VCaP (cell line): ENCODE results near the gene POC1B.

Source experiments
- H3K27ac ChIP-seq: fragments of 450-650 bp; 2 replicates; pipeline ENCODE4 v1.5.1; 2017
- CTCF ChIP-seq: fragments of 450-650 bp; conservative IDR thresholded peaks from 2 replicates; pipeline ENCODE4 v1.5.1; 2017; ENCODE audit warnings: mild to moderate bottlenecking, moderate library complexity

Gene POC1B

DNA sequence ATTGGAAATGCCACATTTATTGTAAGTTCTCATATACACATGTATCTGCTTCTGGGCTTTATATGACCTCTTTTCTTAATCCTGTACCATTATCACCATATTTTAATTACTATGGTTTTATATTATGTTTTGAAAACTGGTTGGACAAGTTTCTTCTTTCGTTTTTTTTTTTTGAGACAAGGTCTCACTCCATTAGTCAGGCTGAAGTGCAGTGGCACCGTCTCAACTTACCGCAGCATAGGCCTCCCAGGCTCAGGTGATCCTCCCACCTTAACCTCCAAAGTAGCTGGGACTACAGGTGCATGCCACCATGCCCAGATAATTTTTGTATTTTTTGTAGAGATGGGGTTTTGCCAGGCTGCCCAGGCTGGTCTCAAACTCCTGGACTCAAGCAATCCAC, 45.9 kb downstream of the POC1B start:
- no peak for TF ChIP-seq CTCF
- no peak overlapping the region for H3K27ac ChIP-seq

DNA sequence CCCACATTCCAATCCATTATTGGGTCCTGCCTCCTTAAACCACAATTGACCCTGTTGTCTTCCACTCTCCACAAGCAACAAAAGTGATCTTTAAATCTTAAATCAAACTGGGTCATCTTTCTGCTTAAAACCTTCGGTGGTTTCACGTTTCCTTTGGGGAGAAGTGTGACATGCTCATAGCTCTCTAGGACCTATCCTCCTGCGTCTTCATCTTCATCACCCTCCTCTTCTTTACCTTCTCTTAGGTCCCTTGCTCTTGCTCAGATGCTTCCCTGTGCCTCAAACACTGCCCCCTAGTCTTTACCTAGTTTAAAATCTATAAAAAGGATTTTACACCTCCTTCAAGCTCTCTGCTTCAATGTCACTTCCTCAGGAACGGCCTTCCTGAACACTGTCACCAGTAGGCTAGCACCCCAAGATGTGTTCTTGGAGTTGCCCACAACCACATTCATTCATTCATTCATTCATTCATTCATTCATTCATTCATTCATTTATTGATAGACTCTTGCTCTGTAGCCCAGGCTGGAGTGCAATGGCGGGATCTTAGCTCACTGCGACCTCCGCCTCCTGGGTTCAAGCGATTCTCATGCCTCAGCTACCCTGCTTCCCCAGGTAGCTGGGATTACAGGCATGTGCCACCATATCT, 48.1 kb downstream of the POC1B start:
- TF ChIP-seq CTCF, result no peak
- H3K27ac ChIP-seq, result no peak overlapping the region

DNA sequence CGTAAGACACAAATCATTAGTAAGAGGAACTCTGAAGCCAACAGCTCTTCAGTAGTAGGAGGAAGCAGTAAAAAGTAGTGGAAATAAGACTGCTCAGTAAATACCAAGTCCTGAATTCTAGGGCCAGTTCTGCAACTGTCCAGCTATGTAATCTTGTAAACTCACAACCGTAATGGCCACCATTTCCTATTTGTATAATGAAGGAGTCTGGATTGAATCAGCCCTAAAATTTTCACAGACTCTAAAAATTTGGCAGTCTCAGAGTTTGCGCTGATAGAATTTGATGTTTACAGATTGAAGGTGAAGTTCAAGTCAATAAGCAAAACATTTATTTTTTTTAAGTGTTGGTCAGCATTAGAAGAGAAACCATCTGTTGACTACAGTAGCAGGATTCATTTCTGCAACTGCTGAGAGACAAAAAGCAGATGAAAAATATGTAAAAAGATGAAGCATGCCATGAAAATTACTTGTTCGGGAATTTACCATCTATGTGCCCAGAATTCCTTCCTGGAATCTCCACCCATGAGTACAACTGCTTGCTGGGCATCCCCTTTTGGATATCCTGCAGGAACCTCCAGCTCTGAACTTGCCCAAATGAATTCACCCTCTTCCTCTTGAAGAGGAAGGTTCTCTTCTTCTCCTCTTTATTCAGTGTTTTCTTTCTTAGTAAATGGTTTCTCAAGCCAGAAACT, 48.8 kb downstream of the POC1B start:
- no peak for TF ChIP-seq CTCF
- H3K27ac ChIP-seq, result no peak overlapping the region

DNA sequence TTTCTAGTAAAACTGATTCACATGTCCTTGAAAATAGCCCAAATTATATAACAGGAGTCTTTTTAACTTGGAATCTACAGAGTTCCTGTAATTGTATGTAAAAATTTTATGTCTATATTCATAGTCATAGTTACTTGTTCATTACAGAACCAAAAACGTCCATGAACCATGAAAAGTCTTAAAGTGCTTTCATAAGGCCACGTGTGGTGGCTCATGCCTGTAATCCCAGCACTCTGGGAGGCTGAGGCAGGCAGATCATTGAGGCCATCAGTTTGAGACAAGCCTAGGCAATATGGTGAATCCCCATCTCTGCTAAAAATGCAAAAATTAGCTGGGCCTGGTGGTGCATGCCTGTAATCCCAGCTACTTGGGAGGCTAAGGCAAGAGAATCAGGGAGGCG, 49.6 kb downstream of the POC1B start:
- no peak for TF ChIP-seq CTCF

DNA sequence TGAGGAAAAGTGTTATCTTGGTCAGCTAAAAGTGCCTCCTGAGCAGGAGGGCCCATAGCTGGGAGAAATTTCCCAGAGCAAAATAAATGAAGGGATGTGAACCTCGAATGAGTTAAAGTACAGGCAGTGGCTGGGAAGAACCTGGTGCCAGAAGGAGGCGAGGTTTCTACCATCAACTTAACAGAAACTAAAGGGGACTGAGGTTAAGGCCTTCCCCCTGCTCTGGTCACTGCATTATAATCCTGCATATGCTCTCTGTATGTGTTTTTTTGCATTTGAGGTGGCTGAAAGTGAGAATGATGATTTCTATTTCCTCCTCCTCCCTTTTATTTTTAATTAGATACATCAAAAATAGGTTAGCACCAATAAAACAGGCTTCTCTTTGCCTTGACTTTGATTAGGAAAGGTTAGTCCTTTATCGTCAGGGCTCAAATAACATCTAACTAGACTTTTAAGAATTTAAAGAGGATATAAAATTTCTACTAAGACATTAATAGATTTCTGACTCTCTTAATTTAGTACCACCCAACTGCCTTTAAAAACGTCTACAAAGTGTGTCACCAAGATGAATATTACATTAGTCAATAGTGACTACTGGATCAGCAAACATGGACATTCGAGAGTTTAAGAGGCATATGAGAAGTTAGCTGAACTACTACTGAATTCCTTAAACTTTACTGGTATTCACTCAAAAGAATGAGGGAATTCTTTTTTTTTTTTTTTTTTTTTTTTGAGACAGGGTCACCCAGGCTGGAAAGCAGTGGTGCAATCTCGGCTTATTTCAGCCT, 50.5 kb downstream of the POC1B start:
- TF ChIP-seq CTCF, result no peak
- H3K27ac ChIP-seq, result no peak overlapping the region

More for the DNA sequence above, 49.6 kb downstream of the POC1B start:
- H3K27ac ChIP-seq, result no peak overlapping the region

DNA sequence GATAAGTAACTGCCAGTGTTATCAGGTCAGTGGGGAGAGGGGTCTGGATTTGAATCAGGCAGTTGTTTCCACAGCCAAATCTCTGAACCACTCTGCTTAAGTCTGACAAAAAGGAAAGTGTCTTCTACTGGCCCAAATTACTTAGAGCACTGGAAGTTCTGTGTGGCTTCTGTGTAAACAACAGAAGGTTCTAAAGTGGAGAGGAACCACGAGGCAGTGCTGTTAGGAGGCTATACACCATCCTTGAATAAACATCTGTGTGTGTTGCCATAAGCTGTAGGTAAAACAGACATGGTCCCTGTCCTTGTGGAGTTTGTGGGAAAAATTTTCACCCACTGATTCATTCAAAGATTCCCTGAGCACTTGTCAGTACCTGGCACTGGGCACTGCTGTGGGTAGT, 51.2 kb downstream of the POC1B start:
- no peak overlapping the region for H3K27ac ChIP-seq
- no peak for TF ChIP-seq CTCF

DNA sequence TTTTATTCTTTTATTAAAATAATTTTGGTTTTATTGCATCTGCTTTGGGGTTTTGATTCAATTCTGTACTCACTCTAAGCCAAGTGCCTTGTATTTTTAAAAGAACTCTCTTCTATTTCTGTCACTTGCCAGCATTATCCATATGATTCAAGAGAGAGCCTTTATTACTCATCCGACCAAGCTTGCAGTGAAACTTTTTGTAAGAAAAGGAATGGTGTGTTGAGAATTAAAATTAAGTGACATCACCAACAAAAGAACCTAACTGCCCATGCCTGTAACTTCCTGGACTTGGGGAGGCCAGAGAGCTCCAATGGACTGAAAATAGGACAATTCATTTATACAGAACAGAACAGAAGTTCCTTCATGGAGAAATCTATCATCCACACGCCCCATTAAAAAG, 53.3 kb downstream of the POC1B start:
- TF ChIP-seq CTCF, result no peak
- H3K27ac ChIP-seq, result no peak overlapping the region
